ENCODE results near the gene IPCEF1. TPM values are rescaled to one million over a fixed set of nuclear protein-coding genes. Genes with fewer than 3 reads are reported as not detected.

The IPCEF1 gene
- total and polyA plus RNA-seq, 3 donors from 2014 or later, result 3.6 to 4.8 (median 4.2) TPM

DNA sequence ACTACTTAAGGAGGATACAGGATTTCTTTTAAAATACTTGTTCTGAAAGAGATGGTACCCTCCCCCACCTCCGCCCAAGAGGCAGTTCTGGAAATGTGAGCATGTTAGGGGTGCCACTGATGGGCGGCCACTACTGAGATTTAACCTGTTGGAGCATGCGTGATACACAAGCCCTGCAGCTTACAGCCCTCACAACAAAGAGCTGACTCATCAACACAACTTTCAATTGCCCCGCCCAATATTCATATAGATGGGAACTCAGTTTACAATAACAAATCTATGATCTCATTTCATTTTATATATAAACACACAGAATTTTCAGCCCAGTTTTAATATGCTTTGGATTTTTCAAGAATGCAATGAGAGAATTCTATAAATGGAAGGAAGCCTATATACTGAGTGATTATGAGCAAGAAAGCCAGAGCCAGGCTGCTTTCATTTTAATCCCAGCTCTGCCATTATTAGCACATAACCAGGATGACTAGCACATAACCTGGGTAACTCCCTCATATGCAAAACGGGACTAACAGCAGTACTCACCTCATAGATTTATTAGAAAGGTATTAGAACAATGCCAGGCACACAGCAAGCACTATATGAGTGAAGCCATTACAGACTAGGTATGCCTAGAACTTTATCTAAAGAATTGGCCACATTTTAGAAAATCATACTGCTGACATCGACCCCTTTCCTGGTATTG, 45.6 kb upstream of the IPCEF1 start:
- Histone ChIP-seq H3K4me3 (no peak overlapping the region), H3K27ac (no peak overlapping the region), H3K27me3 (no peaks in the 10 kb centered on the region), H3K9me3 (no peaks in the 10 kb centered on the region), H3K4me1 (no peaks in the 10 kb centered on the region), H3K36me3 (ENCODE audit: low read depth, missing control alignments) (no peaks in the 10 kb centered on the region)
- intact Hi-C loops (cut with DNase I; ENCODE audit: low total_unique reads), result no loop called here
- no peak for TF ChIP-seq POLR2A (IDR thresholded peaks at IDR 0.05)
- TF ChIP-seq, protein P1, sequence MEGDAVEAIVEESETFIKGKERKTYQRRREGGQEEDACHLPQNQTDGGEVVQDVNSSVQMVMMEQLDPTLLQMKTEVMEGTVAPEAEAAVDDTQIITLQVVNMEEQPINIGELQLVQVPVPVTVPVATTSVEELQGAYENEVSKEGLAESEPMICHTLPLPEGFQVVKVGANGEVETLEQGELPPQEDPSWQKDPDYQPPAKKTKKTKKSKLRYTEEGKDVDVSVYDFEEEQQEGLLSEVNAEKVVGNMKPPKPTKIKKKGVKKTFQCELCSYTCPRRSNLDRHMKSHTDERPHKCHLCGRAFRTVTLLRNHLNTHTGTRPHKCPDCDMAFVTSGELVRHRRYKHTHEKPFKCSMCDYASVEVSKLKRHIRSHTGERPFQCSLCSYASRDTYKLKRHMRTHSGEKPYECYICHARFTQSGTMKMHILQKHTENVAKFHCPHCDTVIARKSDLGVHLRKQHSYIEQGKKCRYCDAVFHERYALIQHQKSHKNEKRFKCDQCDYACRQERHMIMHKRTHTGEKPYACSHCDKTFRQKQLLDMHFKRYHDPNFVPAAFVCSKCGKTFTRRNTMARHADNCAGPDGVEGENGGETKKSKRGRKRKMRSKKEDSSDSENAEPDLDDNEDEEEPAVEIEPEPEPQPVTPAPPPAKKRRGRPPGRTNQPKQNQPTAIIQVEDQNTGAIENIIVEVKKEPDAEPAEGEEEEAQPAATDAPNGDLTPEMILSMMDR (IDR thresholded peaks at IDR 0.05), result no peak
- 93 to 95% methylated on average over 6 of the region's 6 CpGs for WGBS, 2 donors
- DNase-seq, result no peak

DNA sequence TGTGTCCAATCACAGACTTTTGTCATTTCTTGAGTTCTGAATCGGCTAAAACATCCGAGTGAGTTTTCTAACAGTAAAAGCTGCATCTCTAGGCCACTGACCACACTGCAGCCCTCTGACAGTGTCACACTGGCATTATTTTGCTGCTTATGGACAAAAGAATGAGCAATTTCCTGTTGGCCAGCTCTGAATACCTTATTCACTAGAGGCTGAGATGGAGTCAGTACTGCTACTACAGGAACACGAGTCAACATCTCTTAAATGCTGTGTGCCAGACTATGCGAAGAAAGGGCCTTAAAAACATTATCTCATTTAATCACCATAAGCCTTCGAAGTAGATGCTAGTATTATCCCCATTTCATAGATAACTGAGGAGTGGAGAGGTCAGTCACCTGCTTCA, 42.5 kb upstream of the IPCEF1 start:
- Histone ChIP-seq H3K4me1 (peaks cover 5% of the 10 kb centered on the region), H3K4me3 (no peak overlapping the region), H3K27me3 (no peaks in the 10 kb centered on the region), H3K27ac (no peak overlapping the region), H3K36me3 (ENCODE audit: low read depth, missing control alignments) (no peaks in the 10 kb centered on the region), H3K9me3 (no peaks in the 10 kb centered on the region)
- intact Hi-C loops (cut with DNase I; ENCODE audit: low total_unique reads), result no loop called here
- no peak for DNase-seq
- WGBS, 2 donors, result 88 to 94% methylated on average over 5 of the region's 5 CpGs
- TF ChIP-seq POLR2A (IDR thresholded peaks at IDR 0.05), result no peak
- TF ChIP-seq, protein P1 (IDR thresholded peaks at IDR 0.05), result no peak

DNA sequence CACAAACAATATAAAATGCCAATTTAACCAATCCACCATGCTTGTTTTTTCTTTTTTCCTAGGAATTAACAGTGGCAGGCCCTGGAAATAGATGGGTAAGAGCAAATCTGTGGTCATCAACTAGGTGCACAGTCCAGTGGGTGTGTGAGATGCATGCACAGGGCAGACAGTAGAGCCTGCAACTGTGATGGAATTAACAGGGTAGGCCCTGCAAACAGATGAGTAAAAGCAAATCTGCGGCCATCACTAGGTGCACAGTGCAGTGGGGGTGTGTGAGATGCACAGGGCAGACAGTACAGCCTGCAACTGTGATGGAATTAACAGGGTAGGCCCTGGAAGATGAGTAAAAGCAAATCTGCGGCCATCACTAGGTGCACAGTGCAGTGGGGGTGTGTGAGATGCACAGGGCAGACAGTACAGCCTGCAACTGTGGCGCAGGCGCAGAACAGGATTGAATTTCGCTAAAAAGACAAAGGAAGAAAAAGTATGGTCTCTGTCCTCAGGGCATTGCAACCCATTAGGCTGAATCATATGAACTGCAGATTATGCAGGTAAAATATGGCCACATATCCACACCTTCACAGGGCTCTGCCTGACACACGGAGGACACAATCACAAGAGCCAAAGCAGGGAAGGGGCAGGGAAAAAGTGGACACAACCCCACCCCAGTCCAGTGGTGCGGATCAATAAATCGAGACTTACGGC, 41.0 kb upstream of the IPCEF1 start:
- WGBS, 2 donors, result 91 to 96% methylated on average over 9 of the region's 9 CpGs
- H3K27me3 ChIP-seq, result no peaks in the 10 kb centered on the region
- intact Hi-C loops (cut with DNase I; ENCODE audit: low total_unique reads), result no loop called here
- peaks cover 5% of the 10 kb centered on the region for H3K4me1 ChIP-seq
- H3K27ac ChIP-seq, result no peak overlapping the region
- H3K36me3 ChIP-seq (ENCODE audit: low read depth, missing control alignments), result no peaks in the 10 kb centered on the region
- TF ChIP-seq, protein P1 (IDR thresholded peaks at IDR 0.05), result no peak
- TF ChIP-seq POLR2A (IDR thresholded peaks at IDR 0.05), result no peak
- DNase-seq, result no peak
- H3K4me3 ChIP-seq, result no peak overlapping the region
- H3K9me3 ChIP-seq, result no peaks in the 10 kb centered on the region

DNA sequence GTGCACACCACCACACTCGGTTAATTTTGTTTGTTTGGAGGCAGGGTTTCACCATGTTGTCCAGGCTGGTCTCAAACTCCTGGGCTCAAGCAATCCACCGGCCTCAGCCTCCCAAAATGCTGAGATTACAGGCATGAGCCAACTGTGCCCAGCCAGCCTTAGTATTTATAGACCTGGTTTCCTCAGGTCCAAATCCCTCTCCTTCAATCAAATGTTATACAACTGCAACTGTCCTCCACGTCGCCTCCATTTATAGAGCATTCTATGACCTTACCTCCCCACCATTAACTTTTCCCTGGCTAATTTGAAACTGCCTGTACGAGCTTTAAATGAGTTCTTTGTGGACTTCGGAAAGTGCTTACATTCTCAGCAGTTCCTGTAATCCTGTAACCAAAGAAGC, 39.3 kb upstream of the IPCEF1 start:
- 82 to 88% methylated on average over 6 of the region's 6 CpGs for WGBS, 2 donors
- peak overlapping the region; percentile 45 to 51 for H3K27ac ChIP-seq
- H3K27me3 ChIP-seq, result no peaks in the 10 kb centered on the region
- H3K36me3 ChIP-seq (ENCODE audit: low read depth, missing control alignments), result no peaks in the 10 kb centered on the region
- H3K4me3 ChIP-seq, result no peak overlapping the region
- no peak for TF ChIP-seq POLR2A (IDR thresholded peaks at IDR 0.05)
- TF ChIP-seq, protein P1 (IDR thresholded peaks at IDR 0.05), result no peak
- no peaks in the 10 kb centered on the region for H3K9me3 ChIP-seq
- DNase-seq, result no peak
- H3K4me1 ChIP-seq, result peaks cover 5% of the 10 kb centered on the region
- intact Hi-C loops (cut with DNase I; ENCODE audit: low total_unique reads), result no loop called here

Measured in testis (tissue), 3 donors.